OCI-LY1 (cell line): ENCODE measurements around the gene CMIP.

Source experiments
- H2AFZ ChIP-seq: fragments of 200-600 bp; sonication (generic), shearing (Covaris generic); 2 replicates; pipeline ENCODE4 v1.6.0; 2014; ENCODE audit warnings: antibody characterized with exemption, mild to moderate bottlenecking, low read length
- H3F3A ChIP-seq: fragments of 200-600 bp; sonication (generic), shearing (Covaris generic); 2 replicates; pipeline ENCODE4 v1.6.0; 2014; ENCODE audit warnings: mild to moderate bottlenecking, antibody characterized with exemption, low read length, moderate library complexity; ENCODE audit not compliant: insufficient read depth
- H3K27ac ChIP-seq: fragments of 200-600 bp; sonication (generic); 2 replicates; pipeline ENCODE4 v1.5.1; 2014; ENCODE audit warnings: low read length, mixed run types, mild to moderate bottlenecking, low read depth; ENCODE audit not compliant: poor library complexity, severe bottlenecking
- H3K27me3 ChIP-seq: fragments of 200-600 bp; sonication (generic); 2 replicates; pipeline ENCODE4 v1.6.0; 2014; ENCODE audit warnings: antibody characterized with exemption, mild to moderate bottlenecking, low read length, moderate library complexity; ENCODE audit not compliant: insufficient read depth
- H3K36me3 ChIP-seq: fragments of 200-600 bp; sonication (generic); 2 replicates; pipeline ENCODE4 v1.6.1; 2014; ENCODE audit warnings: mild to moderate bottlenecking, antibody characterized with exemption, low read length, moderate library complexity, mixed read lengths; ENCODE audit not compliant: insufficient read depth
- H3K4me1 ChIP-seq: fragments of 200-600 bp; sonication (generic); 2 replicates; pipeline ENCODE4 v1.5.1; 2014; ENCODE audit warnings: mild to moderate bottlenecking, low read length, moderate library complexity; ENCODE audit not compliant: insufficient read depth, severe bottlenecking
- H3K4me2 ChIP-seq: fragments of 200-600 bp; sonication (generic), shearing (Covaris generic); 2 replicates; pipeline ENCODE4 v1.6.1; 2014; ENCODE audit warnings: low read length
- H3K4me3 ChIP-seq: fragments of 200-600 bp; sonication (generic); 2 replicates; pipeline ENCODE4 v1.5.1; 2014; ENCODE audit warnings: low read length, low read depth, mild to moderate bottlenecking, mixed read lengths; ENCODE audit not compliant: poor library complexity, severe bottlenecking
- H3K79me2 ChIP-seq: fragments of 200-600 bp; shearing (Covaris generic); 2 replicates; pipeline ENCODE4 v1.6.1; 2016; ENCODE audit warnings: mixed run types, low read length, mixed read lengths; ENCODE audit not compliant: insufficient read depth
- H3K9ac ChIP-seq: fragments of 200-600 bp; sonication (generic), shearing (Covaris generic); 2 replicates; pipeline ENCODE4 v1.6.1; 2014; ENCODE audit warnings: mild to moderate bottlenecking, low read length, mixed read lengths
- H3K9me2 ChIP-seq: fragments of 200-600 bp; sonication (generic), shearing (Covaris generic); 2 replicates; pipeline ENCODE4 v1.6.1; 2014; ENCODE audit warnings: low read depth, mild to moderate bottlenecking, low read length, mixed read lengths
- H3K9me3 ChIP-seq: fragments of 200-600 bp; shearing (Covaris generic); 2 replicates; pipeline ENCODE4 v1.6.1; 2014; ENCODE audit warnings: low read length, mixed read lengths
- H4K20me1 ChIP-seq: fragments of 200-600 bp; sonication (generic), shearing (Covaris generic); 2 replicates; pipeline ENCODE4 v1.6.0; 2016; ENCODE audit warnings: mild to moderate bottlenecking, low read length; ENCODE audit not compliant: insufficient read depth
- CTCF ChIP-seq: fragments of 200-600 bp; sonication (generic), shearing (Covaris generic); IDR thresholded peaks from 2 replicates; pipeline ENCODE4 v1.5.1; 2017; ENCODE audit warnings: mild to moderate bottlenecking, antibody characterized with exemption, low read length, moderate library complexity, mixed read lengths
- EZH2 ChIP-seq: fragments of 200-600 bp; sonication (generic), shearing (Covaris generic); IDR thresholded peaks from 2 replicates; pipeline ENCODE4 v1.8.0; 2017; ENCODE audit warnings: borderline replicate concordance, mixed run types, mild to moderate bottlenecking, antibody characterized with exemption, low read length, moderate library complexity, mixed read lengths

Gene CMIP

GRCh38 chr16:81651758-81652718, 207.4 kb downstream of the CMIP start:
- H3K27me3 ChIP-seq, result no peaks in the 10 kb centered on the region
- no peak for TF ChIP-seq CTCF
- TF ChIP-seq EZH2, result no peak
- no peak overlapping the region for H2AFZ ChIP-seq
- peak overlapping the region; percentile 87 for H3K27ac ChIP-seq
- H3K9me3 ChIP-seq, result no peaks in the 10 kb centered on the region
- H3K4me1 ChIP-seq, result peaks cover 71% of the 10 kb centered on the region
- H3F3A ChIP-seq, result no peaks in the 10 kb centered on the region
- no peaks in the 10 kb centered on the region for H3K9me2 ChIP-seq
- no peaks in the 10 kb centered on the region for H4K20me1 ChIP-seq
- H3K36me3 ChIP-seq, result peaks cover 37% of the 10 kb centered on the region
- H3K79me2 ChIP-seq, result no peaks in the 10 kb centered on the region
- peak overlapping the region; percentile 28 for H3K9ac ChIP-seq
- peak overlapping the region; percentile 43 for H3K4me2 ChIP-seq
- H3K4me3 ChIP-seq, result peak overlapping the region; percentile 31

GRCh38 chr16:81652798-81653505, 208.3 kb downstream of the CMIP start:
- peaks cover 63% of the 10 kb centered on the region for H3K4me1 ChIP-seq
- peak overlapping the region; percentile 28; the same call in 1 of the 2 replicates for H3K9ac ChIP-seq
- H3K79me2 ChIP-seq, result no peaks in the 10 kb centered on the region
- no peak overlapping the region for H2AFZ ChIP-seq
- peaks cover 42% of the 10 kb centered on the region for H3K36me3 ChIP-seq
- no peaks in the 10 kb centered on the region for H3K27me3 ChIP-seq
- H3K27ac ChIP-seq, result peak overlapping the region; percentile 87
- no peak for TF ChIP-seq CTCF
- TF ChIP-seq EZH2, result no peak
- H3K4me3 ChIP-seq, result peak overlapping the region; percentile 31
- H3K4me2 ChIP-seq, result peak overlapping the region; percentile 43
- no peaks in the 10 kb centered on the region for H3K9me2 ChIP-seq
- H3K9me3 ChIP-seq, result no peaks in the 10 kb centered on the region
- no peaks in the 10 kb centered on the region for H3F3A ChIP-seq
- H4K20me1 ChIP-seq, result no peaks in the 10 kb centered on the region

- Histone ChIP-seq H3K4me1 (peaks cover 49% of the 10 kb centered on the region), H3K9ac (no peak overlapping the region), H3K9me3 (no peaks in the 10 kb centered on the region), H3K9me2 (no peaks in the 10 kb centered on the region), H3F3A (no peaks in the 10 kb centered on the region), H3K36me3 (peaks cover 56% of the 10 kb centered on the region), H2AFZ (no peak overlapping the region), H3K4me3 (no peak overlapping the region), H4K20me1 (no peaks in the 10 kb centered on the region), H3K27ac (peak overlapping the region; percentile 35), H3K27me3 (no peaks in the 10 kb centered on the region), H3K79me2 (no peaks in the 10 kb centered on the region), H3K4me2 (no peak overlapping the region)
- no peak for TF ChIP-seq EZH2
- TF ChIP-seq CTCF, result no peak
Measured at GRCh38 chr16:81654346-81654745, 209.7 kb downstream of the CMIP start.
